Activated effector memory CD4-positive, alpha-beta T cell treated with Interleukin-2 at 50 U/mL for 16 hours (primary cell): ENCODE results near the gene RAC2.
"Not testable (repeated sequence)": the region's sequence is repeated elsewhere in the genome, so short reads cannot be mapped to it uniquely, and the experiment has no call there.

Experiments used
- DNase-seq: peaks from one replicate; pipeline ENCODE4 v3.0.0-alpha.2; 2020

The RAC2 gene

GRCh38 chr22:37254209-37254866 lies 10.3 kb upstream of the RAC2 start:
- DNase-seq = no peak

GRCh38 chr22:37253126-37253660 lies 9.1 kb upstream of the RAC2 start:
- DNase-seq = no peak

GRCh38 chr22:37251836-37252235 lies 7.8 kb upstream of the RAC2 start:
- not testable (repeated sequence) for DNase-seq

- no peak for DNase-seq
Observed at GRCh38 chr22:37249986-37250385, 5.9 kb upstream of the RAC2 start.

- no peak for DNase-seq
Observed at GRCh38 chr22:37248251-37248650, 4.2 kb upstream of the RAC2 start.

- DNase-seq = no peak
Observed at GRCh38 chr22:37245740-37246139, 1.7 kb upstream of the RAC2 start.

- DNase-seq = no peak
Observed at GRCh38 chr22:37244922-37245722, 1.1 kb upstream of the RAC2 start.

GRCh38 chr22:37243402-37244113 lies 511 bp downstream of the RAC2 start:
- DNase-seq = no peak

- peak; percentile 84 for DNase-seq
Observed at GRCh38 chr22:37242395-37242918, 1.6 kb downstream of the RAC2 start.

- DNase-seq = no peak
Observed at GRCh38 chr22:37241351-37242142, 2.5 kb downstream of the RAC2 start.

GRCh38 chr22:37240941-37241320 lies 3.1 kb downstream of the RAC2 start:
- no peak for DNase-seq

- no peak for DNase-seq
Observed at GRCh38 chr22:37240240-37240940, 3.7 kb downstream of the RAC2 start.

- DNase-seq = no peak
Observed at GRCh38 chr22:37239336-37240239, 4.5 kb downstream of the RAC2 start.

GRCh38 chr22:37237371-37238268 lies 6.4 kb downstream of the RAC2 start:
- no peak for DNase-seq

- DNase-seq = no peak
Observed at GRCh38 chr22:37235897-37236607, 8.0 kb downstream of the RAC2 start.

- DNase-seq = no peak
Observed at GRCh38 chr22:37234736-37235711, 9.0 kb downstream of the RAC2 start.

GRCh38 chr22:37233751-37234631 lies 10.1 kb downstream of the RAC2 start:
- no peak for DNase-seq
